ENCODE measurements around the gene RGP1.

The RGP1 gene

DNA sequence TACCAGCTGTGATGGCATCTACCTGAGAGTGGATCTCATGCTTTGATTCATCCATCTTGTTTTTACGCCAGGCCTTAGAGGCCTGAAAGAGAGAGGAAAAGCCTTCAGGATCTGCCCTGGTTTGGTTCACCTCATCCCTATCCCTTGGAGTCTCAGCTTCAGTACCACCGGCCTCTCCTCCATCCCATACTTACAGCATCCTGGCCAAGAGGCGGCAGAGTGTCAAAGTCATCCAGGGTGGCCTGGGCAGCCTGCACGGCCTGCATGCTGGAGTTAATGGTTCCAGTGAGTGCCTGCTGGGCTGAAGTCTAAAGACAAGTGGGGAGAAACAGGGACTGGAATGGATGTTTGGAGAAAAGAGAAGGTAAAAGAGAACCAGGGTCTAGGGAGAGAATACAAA is 29.5 kb upstream of the RGP1 start:
- DNase-seq (ENCODE audit: low read depth in 3 of 3, low spot score in 1 of 3) = no peak

DNA sequence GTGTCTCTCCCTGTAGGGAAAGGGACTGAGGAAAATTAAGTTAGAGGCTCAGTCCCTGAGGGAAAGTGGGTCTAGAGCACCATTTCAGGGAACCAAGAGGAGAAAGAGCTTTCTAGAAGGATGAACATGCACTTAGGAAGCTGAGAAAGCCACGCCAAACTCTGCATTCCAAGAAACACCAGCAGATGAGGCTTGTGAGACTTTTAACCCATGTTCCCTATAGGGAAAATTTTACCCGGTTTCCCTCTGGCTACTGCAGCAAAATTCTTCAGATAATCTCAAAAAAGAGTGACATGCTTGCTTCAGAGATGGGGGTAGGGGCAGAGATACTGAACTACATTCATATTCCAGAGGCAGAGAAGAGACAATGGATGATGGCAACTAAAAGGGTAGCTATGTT is 25.7 kb upstream of the RGP1 start:
- DNase-seq (ENCODE audit: low read depth in 3 of 3, low spot score in 1 of 3) = no peak

DNA sequence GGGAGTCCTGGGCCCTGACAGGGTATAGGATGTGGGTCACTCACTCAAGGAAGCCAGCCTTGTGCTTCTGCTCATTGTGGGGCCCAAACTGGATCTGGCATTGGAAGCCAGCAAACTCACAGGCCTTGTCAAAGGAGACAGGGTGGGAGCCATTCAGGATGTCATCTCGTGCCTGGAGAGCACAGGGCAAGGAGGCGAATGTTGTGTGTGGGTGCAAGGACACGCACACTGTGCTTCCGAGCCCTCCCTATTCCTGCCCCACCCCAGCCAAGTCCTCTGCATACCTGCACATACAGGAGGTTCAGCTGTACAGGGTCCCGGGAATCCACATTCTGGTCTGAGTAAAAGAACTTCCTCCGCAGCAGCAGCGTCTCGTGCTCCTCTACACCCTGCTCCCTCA is 25.2 kb upstream of the RGP1 start:
- no peak for DNase-seq (ENCODE audit: low read depth in 3 of 3, low spot score in 1 of 3)

DNA sequence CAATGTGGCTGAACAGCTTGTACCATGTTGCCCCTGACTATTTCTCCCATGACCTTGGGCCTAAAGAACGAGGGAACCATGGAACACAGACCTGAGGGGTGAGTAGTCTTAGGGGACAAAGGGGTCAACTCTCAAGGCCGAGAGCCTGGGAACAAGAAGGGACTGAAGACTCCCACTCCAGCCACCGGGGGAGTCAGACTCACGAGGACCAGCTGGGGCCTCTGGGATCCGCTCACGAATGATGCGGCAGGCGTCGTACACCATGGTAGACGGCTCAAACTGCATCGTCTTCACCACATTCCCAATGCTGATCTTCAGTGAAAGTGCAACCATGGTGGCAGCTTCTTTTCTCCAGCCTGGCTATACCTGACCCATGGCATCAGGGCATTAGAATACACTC is 23.7 kb upstream of the RGP1 start:
- no peak for DNase-seq (ENCODE audit: low read depth in 3 of 3, low spot score in 1 of 3)

DNA sequence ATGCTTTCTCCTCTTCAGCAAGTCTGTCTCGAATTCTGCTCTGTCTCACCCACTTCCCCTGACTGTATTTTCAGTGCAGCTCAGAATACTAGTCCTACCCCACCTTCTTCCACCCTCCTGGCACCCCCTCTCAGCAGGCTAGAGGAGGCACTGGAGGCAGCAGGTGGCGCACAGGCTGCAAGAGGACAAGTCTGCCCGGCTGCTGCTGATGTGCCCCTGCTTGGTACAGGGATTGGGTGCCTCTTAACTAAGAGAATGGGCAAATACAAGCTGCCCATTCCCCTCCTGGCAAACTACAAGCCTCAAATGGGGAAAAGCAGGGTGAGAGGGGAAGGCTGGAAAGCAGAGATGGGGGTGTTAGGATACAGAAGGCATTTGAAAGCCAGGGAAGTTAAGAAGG is 22.2 kb upstream of the RGP1 start:
- no peak for DNase-seq (ENCODE audit: low read depth in 3 of 3, low spot score in 1 of 3)

DNA sequence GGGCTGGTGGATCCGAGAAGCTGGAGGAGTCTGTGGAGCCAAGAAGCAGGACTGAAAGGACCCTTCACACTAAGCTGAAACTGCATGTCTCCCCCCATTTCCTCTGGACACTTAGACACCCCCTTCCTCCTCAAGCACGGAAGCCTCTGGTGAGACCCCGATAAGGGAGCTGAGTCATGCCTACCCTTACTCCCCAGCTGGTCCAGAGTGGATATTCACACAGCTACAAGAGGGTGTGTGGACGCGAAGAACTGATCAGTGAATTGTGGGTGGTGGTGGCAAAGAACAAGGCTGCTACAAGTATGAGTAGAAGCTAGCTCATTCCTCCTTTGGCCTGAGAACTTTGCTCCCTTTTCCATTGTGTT is 21.4 kb upstream of the RGP1 start:
- no peak for DNase-seq (ENCODE audit: low read depth in 3 of 3, low spot score in 1 of 3)

DNA sequence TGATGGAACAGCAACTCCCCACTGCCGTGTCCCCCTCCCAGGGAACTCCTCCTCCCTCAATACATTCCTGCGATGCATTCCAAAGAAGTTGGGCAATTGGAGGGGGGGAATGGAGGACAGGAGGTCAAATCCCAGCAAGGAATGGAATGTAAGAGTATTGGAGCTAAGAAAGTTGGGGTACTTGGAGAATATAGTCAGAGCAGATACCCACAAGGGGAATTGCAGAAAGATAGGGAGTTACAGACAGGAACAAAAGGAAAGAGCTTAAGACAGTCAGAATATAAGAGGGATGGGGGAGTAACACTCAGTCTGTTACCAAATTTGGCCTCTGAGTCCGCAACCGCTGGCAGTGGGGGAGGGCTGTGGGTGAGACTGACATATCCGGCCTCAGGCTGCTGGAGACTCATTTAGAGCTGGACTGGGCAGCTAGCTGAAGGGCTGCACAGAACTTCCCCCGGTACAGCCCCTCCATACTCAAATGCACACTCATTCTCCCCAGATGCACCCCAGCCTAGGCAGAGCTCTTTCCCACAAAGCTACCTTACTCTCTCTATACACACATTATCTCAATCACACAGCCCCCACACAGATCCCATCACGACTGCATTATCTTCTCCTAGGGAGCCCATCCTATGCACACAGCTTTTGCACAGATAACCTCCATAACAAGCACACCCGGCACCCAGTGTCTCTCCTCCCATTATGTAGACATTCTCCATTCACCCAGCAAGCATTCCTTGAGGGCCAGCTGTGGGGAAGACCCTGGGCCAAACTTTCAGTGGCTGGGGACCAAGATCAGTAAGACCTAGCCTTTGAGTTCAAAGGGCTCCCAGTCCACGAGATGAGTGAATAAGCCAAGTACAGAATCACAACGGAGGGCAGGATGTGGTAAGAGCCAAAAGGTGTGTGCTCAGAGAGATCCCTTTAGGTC is 20.8 kb upstream of the RGP1 start:
- no peak for DNase-seq (ENCODE audit: low read depth in 3 of 3, low spot score in 1 of 3)

DNA sequence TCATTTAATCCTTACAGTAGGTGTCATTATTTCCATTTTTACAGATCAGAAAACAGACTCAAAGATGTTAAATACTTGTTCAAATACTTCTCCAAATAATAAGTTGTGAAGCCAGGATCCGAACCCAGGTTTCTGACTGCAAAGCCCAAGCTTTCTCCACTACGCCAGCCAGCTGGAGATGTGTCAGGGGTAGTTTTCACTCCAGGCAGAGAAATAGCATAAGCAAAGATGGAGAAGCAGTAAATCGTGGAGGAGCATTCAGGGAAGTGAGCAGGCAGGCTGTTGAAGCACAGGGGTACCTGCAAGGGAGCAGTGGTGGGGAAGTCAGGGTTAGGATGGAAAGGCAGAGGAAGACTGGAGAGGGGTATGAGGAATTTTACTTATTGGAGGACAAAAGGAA is 20.0 kb upstream of the RGP1 start:
- no peak for DNase-seq (ENCODE audit: low read depth in 3 of 3, low spot score in 1 of 3)

DNA sequence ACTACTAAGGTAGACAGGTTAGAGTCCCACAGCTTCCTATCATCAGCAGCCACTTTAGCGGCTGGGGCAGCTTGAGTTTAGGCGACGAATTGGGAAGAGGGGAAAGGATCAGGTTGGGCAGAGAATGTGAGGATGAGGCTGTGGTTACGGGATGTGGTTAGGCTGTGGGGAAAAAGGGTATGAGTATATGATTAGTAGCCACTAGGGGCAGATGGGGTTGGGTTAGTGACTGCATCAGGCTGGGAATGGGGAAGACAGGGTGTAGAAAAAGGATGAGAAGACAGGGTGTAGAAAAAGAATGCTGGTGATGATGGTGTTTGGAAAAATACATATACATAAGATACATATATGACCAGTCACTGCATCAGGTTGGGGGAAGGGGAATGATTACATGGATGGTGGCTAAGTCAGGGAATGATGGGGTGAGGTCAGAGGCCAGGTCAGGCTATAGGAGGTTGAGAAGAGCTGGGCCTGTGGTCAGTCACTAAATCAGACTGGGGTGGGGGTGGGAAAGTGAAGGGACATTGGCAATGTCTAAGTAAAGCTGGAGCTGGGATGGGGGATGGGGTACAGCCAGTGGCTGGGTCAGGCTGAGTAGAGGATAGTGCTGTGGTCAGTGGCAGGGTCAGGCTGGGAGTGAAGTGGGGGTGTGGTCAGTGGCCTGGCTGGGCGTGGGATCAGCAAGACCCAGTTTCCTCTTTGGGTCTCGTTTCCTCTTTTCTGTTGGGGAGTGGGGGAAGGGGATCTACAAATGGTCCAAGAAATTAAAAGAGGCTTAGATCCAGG is 19.2 kb upstream of the RGP1 start:
- DNase-seq (ENCODE audit: low read depth in 3 of 3, low spot score in 1 of 3) = no peak

DNA sequence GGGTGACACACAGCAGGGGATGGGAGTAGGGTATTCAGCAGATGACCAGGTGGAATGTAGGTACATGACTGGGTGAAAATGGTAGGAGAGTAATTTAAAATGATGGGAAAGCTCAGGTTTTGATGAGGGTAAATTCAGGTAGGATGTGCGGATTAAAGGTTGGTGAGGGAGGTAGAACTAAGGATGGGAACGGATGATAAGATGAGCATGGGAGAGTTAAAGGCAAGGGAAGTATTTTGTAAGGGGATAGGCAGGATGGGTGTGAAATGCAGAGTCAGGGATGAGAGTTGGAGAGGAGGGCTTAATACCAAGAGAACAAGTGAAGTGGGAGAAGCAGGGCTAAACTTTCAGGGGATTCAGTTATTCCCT is 18.6 kb upstream of the RGP1 start:
- no peak for DNase-seq (ENCODE audit: low read depth in 3 of 3, low spot score in 1 of 3)

DNA sequence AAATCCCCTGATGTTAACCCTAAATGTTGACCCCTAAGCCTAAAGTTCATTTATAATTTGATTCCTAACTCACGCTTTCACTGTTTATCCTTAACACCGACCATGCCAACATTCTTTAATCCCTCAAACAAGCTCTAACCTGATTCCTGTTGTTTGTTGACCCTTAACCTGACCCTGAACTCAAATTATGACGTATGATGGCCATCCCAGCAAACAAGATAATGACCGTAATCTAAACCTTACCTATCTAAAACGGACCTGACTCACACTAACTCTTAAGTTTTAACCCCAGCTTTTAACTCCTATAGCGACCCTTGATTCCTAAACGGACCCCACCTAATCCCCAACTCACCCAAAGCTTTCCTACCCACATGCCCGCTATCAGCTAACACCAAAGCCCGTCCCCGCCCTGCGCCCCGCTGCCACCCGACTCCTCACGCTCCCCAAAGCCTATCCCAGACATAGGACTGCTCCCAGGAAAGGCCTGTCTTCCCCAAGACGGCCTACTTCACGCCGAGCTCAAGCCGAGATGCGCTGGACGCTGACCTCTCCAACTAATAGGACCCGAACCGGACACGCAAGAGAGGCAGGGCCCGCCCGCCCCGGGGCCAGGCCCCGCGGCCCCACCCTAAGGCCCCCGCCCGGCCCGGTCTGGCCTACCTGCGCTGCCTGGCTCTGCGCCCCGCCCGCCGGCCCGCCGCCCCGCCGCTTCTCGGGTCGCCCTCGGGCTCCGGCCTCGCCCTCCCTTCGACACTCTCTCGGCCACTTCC is 17.5 kb upstream of the RGP1 start:
- peak in 1 of 3 donors; percentile 19 for DNase-seq (ENCODE audit: low read depth in 3 of 3, low spot score in 1 of 3)

DNA sequence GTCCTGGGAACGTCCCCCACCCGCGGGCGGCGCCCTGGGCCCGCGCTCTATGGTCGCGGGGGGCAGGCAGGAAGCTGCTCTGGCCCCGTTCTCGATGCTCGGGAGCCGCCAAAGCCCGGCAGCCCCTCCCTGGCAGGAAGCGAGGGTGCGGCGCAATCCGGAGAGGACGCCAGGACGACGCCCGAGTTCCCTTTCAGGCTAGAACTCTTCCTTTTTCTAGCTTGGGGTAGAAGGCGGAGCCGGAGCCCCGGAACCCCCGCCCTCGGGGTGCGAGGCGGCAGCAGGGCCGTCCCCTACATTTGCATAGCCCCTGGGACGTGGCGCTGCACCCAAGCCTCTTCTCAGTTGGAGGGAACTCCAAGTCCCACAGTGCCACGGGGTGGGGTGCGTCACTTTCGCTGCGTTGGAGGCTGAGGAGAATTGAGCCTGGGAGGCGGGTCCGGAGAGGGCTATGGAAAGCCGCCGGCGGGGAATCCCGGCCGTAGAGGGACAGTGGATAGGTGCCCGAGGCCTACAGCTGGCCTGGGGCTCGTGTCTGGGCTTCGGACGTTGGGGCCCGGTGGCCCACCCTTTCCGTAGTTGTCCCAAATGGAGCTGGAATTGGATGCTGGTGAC is 16.8 kb upstream of the RGP1 start, which contains the start of the genes CREB3 and TLN1:
CREB3 (plus strand) TSS at position 482 of the 615 bp plus-strand sequence; CDS start at position 589, 107 bp downstream.
TLN1 (minus strand) TSS at position 11 of the 615 bp plus-strand sequence. CDS start 6,501 bp downstream, outside the sequence.
- peak; percentile 87 to 94 (median 93) for DNase-seq (ENCODE audit: low read depth in 3 of 3, low spot score in 1 of 3)

DNA sequence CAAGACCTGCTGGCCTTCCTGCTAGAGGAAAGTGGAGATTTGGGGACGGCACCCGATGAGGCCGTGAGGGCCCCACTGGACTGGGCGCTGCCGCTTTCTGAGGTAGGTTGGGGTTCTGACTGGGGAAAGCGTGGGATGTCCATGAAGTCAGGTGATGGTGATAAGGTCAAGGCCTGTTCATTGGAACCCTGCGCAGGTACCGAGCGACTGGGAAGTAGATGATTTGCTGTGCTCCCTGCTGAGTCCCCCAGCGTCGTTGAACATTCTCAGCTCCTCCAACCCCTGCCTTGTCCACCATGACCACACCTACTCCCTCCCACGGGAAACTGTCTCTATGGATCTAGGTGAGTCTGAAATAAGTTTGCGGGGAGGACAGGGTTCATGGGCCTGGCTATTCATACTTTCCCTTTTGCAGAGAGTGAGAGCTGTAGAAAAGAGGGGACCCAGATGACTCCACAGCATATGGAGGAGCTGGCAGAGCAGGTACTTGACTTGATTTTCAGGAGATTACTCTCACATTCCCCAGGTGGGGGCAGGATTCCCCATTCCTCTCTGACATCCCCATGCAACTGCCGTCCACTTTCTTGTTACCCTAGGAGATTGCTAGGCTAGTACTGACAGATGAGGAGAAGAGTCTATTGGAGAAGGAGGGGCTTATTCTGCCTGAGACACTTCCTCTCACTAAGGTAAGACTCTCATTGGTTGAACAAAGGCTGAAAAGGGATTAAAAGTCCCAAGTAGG is 16.1 kb upstream of the RGP1 start:
- no peak for DNase-seq (ENCODE audit: low read depth in 3 of 3, low spot score in 1 of 3)

DNA sequence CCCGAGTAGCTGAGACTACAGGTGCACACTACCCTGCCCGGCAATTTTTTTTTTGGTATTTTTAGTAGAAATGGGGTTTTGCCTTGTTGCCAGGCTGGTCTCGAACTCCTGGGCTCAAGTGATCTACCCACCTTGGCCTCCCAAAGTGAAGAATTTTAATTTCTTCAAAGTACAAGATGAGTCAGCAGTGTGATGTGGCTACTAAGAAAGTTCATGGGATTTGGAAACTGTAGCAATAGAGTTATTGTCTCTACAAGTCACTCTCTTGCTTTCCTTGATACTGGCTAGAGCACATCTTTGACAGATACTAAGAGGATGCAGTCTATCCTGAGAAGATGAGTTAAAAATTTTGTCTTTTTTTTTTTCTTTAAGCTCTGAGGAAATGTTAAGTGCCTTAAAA is 15.0 kb upstream of the RGP1 start:
- no peak for DNase-seq (ENCODE audit: low read depth in 3 of 3, low spot score in 1 of 3)

DNA sequence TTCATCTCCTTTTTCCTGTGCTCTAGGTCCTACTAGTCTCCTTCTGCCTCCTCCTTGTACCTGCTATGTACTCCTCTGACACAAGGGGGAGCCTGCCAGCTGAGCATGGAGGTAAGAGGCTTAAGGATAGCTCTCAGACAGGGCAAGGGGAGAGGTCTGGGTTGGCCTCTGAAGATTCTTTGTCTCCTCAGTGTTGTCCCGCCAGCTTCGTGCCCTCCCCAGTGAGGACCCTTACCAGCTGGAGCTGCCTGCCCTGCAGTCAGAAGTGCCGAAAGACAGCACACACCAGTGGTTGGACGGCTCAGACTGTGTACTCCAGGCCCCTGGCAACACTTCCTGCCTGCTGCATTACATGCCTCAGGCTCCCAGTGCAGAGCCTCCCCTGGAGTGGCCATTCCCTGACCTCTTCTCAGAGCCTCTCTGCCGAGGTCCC is 12.9 kb upstream of the RGP1 start:
- peak in 1 of 3 donors; percentile 33 for DNase-seq (ENCODE audit: low read depth in 3 of 3, low spot score in 1 of 3)

DNA sequence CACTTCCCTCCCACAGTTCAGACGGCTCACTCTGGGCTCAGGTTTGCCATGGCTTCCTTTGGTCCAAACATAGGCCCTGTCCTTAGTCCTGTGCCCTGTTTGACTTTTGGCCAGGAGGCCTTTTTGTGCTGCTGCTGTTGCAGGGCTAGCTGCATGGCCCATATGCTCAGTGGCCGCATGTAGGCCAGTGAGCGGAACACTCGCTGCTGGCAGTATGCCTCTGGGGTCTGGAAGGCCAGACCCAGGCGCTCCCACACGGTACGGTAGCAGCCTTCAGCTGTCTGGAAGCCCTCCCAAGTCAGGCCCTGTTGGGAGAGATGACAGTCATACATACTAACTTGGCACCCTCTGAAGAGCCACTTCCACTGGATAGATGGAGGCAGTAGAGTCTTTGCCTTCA is 11.9 kb upstream of the RGP1 start:
- DNase-seq (ENCODE audit: low read depth in 3 of 3, low spot score in 1 of 3) = no peak

DNA sequence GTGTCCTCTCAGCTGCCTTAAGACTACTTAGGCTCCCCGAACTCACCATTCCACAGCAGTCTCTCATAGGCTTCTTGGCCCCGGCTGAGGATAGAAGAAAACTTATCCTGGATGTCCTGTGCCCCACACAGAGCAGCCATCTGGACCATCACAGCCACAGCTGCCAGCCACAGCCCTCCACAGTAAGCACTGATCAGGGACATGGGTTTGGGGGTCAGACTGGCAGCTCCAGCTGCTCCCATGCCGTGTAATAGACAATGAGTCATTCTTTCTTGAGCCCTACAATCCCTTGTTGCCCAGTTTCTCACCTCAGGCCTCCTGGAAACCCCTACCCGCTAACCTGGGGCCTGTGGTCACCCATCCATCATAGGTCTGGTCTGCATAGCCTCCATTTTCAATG is 10.9 kb upstream of the RGP1 start:
- DNase-seq (ENCODE audit: low read depth in 3 of 3, low spot score in 1 of 3) = no peak

DNA sequence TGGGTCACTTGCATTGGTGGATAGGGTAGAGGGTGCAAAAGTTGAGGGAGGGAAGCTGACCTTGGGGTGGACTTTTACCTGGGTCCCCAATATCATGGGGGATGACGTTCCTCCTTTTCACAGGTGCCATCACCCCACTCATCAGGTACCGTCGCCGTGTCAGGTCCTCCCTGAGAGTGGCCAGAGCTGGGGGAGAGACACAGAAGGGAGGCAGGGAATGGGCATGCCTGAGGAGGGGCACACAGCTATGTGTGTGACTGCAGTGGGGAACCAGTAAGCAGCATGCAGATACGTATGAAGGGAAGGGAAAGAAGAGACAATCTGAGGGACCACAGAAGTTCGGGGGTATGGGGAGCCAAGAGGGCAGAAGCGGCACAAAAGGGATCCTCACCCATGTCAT is 10.2 kb upstream of the RGP1 start:
- DNase-seq (ENCODE audit: low read depth in 3 of 3, low spot score in 1 of 3) = no peak

DNA sequence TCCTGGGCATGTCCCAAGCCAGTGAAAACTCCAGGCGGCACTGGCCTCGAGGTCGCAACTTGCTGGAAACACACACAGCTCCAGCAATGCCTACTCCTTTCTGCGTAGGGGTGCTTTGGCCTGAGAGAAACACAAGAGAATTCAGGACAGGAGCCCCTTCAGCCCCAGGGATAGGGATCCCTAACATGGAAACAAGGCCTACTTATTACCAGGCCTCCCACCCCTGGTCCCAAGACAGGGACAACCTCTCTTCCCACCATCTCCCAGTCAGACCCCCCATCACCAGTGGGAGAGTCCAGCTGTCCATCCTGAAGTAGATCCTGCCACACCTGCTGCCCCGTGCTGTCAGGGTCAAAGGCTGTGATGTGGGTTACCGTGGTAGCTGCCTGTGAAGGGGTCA is 8.8 kb upstream of the RGP1 start:
- no peak for DNase-seq (ENCODE audit: low read depth in 3 of 3, low spot score in 1 of 3)

DNA sequence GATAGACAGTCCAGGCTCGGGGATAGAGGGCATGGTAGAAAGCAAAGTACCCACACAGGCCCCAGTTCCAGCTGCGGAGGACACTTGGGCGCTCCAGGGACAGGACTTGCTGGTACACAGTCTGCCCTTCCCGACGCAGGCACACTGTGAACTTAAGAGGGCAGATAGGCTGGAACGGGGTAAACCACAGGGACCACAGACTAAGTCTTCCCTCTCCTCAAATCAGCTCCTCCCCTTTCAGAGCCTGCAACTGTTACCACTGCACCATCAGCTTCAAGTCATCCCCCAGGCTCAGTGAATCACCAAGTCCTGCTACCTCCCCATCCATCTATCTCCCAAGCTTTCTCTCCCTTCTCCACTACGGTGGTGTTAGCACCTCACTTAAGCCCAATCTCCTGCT is 7.3 kb upstream of the RGP1 start:
- no peak for DNase-seq (ENCODE audit: low read depth in 3 of 3, low spot score in 1 of 3)

Data from stimulated activated CD4-positive, alpha-beta T cell treated with anti-CD3 and anti-CD28 coated beads, TNF-alpha, amount 100 ng/mL, for 1 hour (primary cell).